Esophagus squamous epithelium (tissue), 5 donors: ENCODE data around the gene RERE. TPM values are rescaled to one million over a fixed set of nuclear protein-coding genes. Genes with fewer than 3 reads are reported as not detected.

Experiments
- DNase-seq: peaks from one replicate; lab custom pipeline; 2025; lab: John Stamatoyannopoulos, UW
- H3K27ac ChIP-seq, 4 donors: fragments of 200-600 bp; sonication (generic); one replicate each; pipeline ENCODE4 v1.5.1; 2016 to 2019; ENCODE audit warnings: mild to moderate bottlenecking in 1 of 4
- H3K27me3 ChIP-seq, 4 donors: fragments of 200-600 bp; sonication (generic); 1 replicate in 3 of 4; 2 replicates in 1 of 4; pipeline versions ENCODE4 v1.5.1 to v1.6.0; 2017 to 2021; ENCODE audit warnings: antibody characterized with exemption in 1 of 4
- H3K36me3 ChIP-seq, 3 donors: fragments of 200-600 bp; sonication (generic); one replicate each; pipeline ENCODE4 v1.5.1; 2016 to 2019
- H3K4me1 ChIP-seq, 3 donors: fragments of 200-600 bp; sonication (generic); one replicate each; pipeline ENCODE4 v1.5.1; 2017 to 2019
- H3K4me3 ChIP-seq, 4 donors: fragments of 200-600 bp; sonication (generic); 1 replicate in 3 of 4; 2 replicates in 1 of 4; pipeline ENCODE4 v1.5.1; 2016 to 2019; ENCODE audit warnings: mild to moderate bottlenecking in 2 of 4, moderate library complexity in 1 of 4
- H3K9me3 ChIP-seq, 3 donors: fragments of 200-600 bp; sonication (generic); one replicate each; pipeline ENCODE4 v1.5.1; 2016 to 2019
- CTCF ChIP-seq, 6 experiments: fragments of 450-650 bp in 4 of 6; fragments of 200-600 bp in 2 of 6; sonication (generic) in 2 of 6; IDR thresholded peaks; one replicate each; pipeline ENCODE4 v1.5.1; 2016 to 2019; ENCODE audit warnings: antibody characterized with exemption in 6 of 6, mild to moderate bottlenecking in 4 of 6, moderate library complexity in 4 of 6
- POLR2A ChIP-seq, 4 donors: fragments of 450-650 bp; IDR thresholded peaks; one replicate each; pipeline ENCODE4 v1.6.1; 2017; ENCODE audit warnings: antibody characterized with exemption in 4 of 4, mild to moderate bottlenecking in 4 of 4, moderate library complexity in 3 of 4
- WGBS, 2 donors: methylation state at CpG; one replicate each; pipeline ENCODE4 v1.1.5; 2018; 5-methylcytosine and 5-hydroxymethylcytosine counted together
- intact Hi-C: fragments of 100-400 bp; cut with DNase I; formaldehyde crosslinking; loops from one replicate; pipeline ENCODE4 v1.15.0; 2022
- total RNA-seq, 4 donors: library from RNA; depleted of rRNA; stranded (reverse); fragments of >200 nt; gene quantifications; one replicate each; pipeline ENCODE4 v1.1.0, GENCODE V29; 2016
- donor health status: DM: yes; HTN: yes; CAD: no.

RERE gene
- total RNA-seq, 4 donors from 2014 or later, result 27.5 to 56.6 (median 32.1) TPM

DNA sequence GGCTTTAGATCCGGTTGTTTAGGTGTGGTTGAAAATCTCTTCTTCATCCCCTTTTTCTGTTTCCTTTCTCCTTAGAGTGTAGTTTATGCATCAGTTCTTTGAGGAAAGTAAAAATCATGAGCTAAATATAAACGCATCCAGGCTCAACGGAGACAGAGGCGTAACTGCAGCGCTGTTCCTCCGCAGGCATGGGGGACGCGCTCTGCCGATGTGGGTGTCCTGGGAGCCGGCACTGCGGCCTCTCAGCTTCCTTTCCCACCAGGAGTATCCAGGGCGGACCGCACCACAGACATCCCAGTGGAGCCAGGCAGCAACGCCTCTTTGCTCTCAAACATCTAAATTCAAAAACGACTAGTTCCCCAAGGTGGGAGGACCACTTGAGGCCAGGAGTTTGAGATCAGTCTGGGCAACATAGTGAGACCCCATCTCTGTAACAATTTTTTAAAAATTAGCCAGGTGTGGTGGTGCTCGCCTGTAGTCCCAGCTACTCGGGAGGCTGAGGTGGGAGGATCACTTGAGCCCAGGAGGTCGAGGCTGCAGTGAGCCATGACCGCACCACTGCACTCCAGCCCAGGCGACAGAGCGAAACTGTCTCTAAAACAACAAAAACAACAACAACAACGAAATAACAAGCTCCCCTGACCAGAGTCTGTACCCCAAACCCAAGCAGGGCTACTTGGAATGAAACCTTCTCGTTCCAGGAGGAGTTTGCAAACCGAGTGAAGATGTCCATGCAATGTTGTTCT, 483.2 kb downstream of the RERE start:
- Histone ChIP-seq H3K36me3 (no peaks in the 10 kb centered on the region), H3K4me1 (no peaks in the 10 kb centered on the region), H3K9me3 (no peaks in the 10 kb centered on the region), H3K4me3 (no peak overlapping the region), H3K27ac (no peak overlapping the region), H3K27me3 (no peaks in the 10 kb centered on the region)
- intact Hi-C loops, result no loop called here
- DNase-seq, result no peak
- TF ChIP-seq POLR2A (IDR thresholded peaks at IDR 0.05), result no peak
- no peak for TF ChIP-seq CTCF (IDR thresholded peaks at IDR 0.05)
- WGBS, 2 donors, result 89 to 90% methylated on average over 20 to 23 of the region's 24 CpGs

GRCh38 chr1:8333246-8333987, 484.0 kb downstream of the RERE start:
- intact Hi-C loops, result no loop called here
- 76 to 91% methylated on average over 3 to 5 of the region's 16 CpGs for WGBS, 2 donors
- no peaks in the 10 kb centered on the region for H3K4me1 ChIP-seq
- TF ChIP-seq POLR2A (IDR thresholded peaks at IDR 0.05) (no peak), CTCF (IDR thresholded peaks at IDR 0.05) (no peak)
- H3K9me3 ChIP-seq, result no peaks in the 10 kb centered on the region
- no peaks in the 10 kb centered on the region for H3K27me3 ChIP-seq
- no peak overlapping the region for H3K27ac ChIP-seq
- no peak for DNase-seq
- no peak overlapping the region for H3K4me3 ChIP-seq
- H3K36me3 ChIP-seq, result no peaks in the 10 kb centered on the region

GRCh38 chr1:8332806-8333205, 484.6 kb downstream of the RERE start:
- intact Hi-C loops, result no loop called here
- Histone ChIP-seq H3K27ac (no peak overlapping the region), H3K4me3 (no peak overlapping the region), H3K9me3 (no peaks in the 10 kb centered on the region), H3K36me3 (no peaks in the 10 kb centered on the region), H3K4me1 (no peaks in the 10 kb centered on the region), H3K27me3 (no peaks in the 10 kb centered on the region)
- 86 to 89% methylated on average over 11 to 14 of the region's 16 CpGs for WGBS, 2 donors
- DNase-seq, result no peak
- TF ChIP-seq CTCF (IDR thresholded peaks at IDR 0.05) (no peak), POLR2A (IDR thresholded peaks at IDR 0.05) (no peak)

DNA sequence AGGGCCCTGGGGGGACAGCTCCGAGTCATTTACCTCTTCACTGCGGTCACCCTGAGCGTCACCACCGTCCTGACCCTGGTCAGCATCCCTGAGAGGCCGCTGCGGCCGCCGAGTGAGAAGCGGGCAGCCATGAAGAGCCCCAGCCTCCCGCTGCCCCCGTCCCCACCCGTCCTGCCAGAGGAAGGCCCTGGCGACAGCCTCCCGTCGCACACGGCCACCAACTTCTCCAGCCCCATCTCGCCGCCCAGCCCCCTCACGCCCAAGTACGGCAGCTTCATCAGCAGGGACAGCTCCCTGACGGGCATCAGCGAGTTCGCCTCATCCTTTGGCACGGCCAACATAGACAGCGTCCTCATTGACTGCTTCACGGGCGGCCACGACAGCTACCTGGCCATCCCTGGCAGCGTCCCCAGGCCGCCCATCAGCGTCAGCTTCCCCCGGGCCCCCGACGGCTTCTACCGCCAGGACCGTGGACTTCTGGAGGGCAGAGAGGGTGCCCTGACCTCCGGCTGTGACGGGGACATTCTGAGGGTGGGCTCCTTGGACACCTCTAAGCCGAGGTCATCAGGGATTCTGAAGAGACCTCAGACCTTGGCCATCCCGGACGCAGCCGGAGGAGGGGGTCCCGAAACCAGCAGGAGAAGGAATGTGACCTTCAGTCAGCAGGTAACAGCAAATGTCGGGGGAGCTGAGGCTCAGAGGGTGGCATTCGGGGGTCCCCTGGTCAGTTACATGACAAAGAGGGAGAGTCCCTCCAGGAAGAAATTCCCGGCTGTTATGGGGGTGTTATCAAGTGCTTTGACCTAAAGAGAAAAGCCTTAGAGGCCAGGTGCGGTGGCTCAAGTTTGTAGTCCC, 486.9 kb downstream of the RERE start:
- H3K9me3 ChIP-seq, result no peaks in the 10 kb centered on the region
- no peak overlapping the region for H3K27ac ChIP-seq
- intact Hi-C loops, result no loop called here
- H3K27me3 ChIP-seq, result no peaks in the 10 kb centered on the region
- H3K4me3 ChIP-seq, result no peak overlapping the region
- TF ChIP-seq CTCF (IDR thresholded peaks at IDR 0.05) (no peak), POLR2A (IDR thresholded peaks at IDR 0.05) (no peak)
- no peak for DNase-seq
- peaks cover 0 to 6% (median 0%) of the 10 kb centered on the region in 3 donors for H3K36me3 ChIP-seq
- H3K4me1 ChIP-seq, result no peaks in the 10 kb centered on the region
- WGBS, 2 donors, result 93 to 96% methylated on average over 11 to 35 of the region's 47 CpGs
